Activated CD8-positive, alpha-beta T cell treated with anti-CD3 and anti-CD28 coated beads, Interleukin-2, amount 10 ng/mL, durations not matched to agents 7 days and 5 days (primary cell): ENCODE data around the gene CARD10. TPM values are rescaled to one million over a fixed set of nuclear protein-coding genes. Genes with fewer than 3 reads are reported as not detected.

Experiments
- ATAC-seq: fragments of 150-1000 bp; cut with Tn5 transposase; one replicate; pipeline ENCODE4 v1.10.0; 2021; ENCODE audit warnings: moderate library complexity
- CTCF ChIA-PET: fragments of 350-600 bp; sonication (Branson Sonifier 250); formaldehyde crosslinking; loops from one replicate; lab custom pipeline; 2021; ENCODE audit warnings: antibody characterized with exemption; lab: Charles Lee
- POLR2A ChIA-PET: fragments of 350-600 bp; sonication (Branson Sonifier 250); formaldehyde crosslinking; loops from one replicate; lab custom pipeline; 2021; ENCODE audit warnings: antibody characterized with exemption; lab: Charles Lee
- DNase-seq: peaks from one replicate; pipeline ENCODE4 v3.0.0-alpha.2; 2020
- H3K27ac Mint-ChIP-seq: one replicate; pipeline ENCODE4 v1.8.0; 2021; ENCODE audit warnings: mild to moderate bottlenecking, mixed read lengths
- H3K27me3 Mint-ChIP-seq: one replicate; pipeline ENCODE4 v1.8.0; 2021; ENCODE audit warnings: low read depth, mixed read lengths
- H3K36me3 Mint-ChIP-seq: one replicate; pipeline ENCODE4 v1.8.0; 2021; ENCODE audit warnings: low read depth, mixed read lengths
- H3K4me1 Mint-ChIP-seq: one replicate; pipeline ENCODE4 v1.8.0; 2021; ENCODE audit warnings: low read depth, mixed read lengths
- H3K4me3 Mint-ChIP-seq: one replicate; pipeline ENCODE4 v1.8.0; 2021; ENCODE audit warnings: mild to moderate bottlenecking, mixed read lengths
- H3K9me3 Mint-ChIP-seq: one replicate; pipeline ENCODE4 v1.8.0; 2022; ENCODE audit warnings: mixed read lengths; ENCODE audit not compliant: insufficient read depth
- total RNA-seq, 2 experiments: library from RNA; stranded (reverse); gene quantifications; one replicate each; pipeline ENCODE4 v1.2.3, GENCODE V29; 2021

CARD10 gene
- total RNA-seq, 2 experiments from 2014 or later, result 0.31 TPM; not detected in 1

DNA sequence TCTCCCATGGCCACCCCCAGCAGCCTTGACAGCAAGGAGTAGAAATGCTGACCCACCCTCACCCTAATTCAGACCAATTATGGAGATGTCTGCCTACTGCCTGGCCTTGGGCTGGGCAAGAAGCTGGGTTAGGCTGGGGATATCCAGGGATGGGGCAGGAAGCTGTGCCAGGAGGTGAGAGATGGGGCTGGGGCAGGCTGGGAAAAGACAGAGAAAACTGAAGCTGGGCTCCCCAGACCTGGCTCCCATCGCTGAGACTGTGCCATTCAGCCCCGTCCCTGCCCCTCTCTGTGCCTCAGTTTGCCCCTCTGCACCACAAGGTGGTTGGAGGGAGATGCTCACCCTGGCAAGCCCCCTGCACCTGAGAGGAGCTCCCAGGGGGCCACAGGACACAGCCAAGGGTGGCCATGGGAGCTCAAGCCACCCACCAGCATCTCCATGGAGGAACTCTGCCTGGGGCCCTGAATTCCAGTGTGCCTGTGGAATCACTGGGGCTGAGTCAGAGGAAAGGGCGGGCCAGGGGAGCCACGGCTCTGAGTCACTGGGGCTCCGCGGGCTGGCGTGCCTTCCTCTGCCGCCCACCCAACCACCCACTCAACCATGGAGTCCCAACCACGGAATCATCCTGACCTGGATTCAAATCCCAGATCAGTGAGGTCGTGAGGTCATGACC, 6.0 kb upstream of the CARD10 start:
- Mint-ChIP-seq H3K36me3 (no peaks in the 10 kb centered on the region), H3K27me3 (peaks cover 39% of the 10 kb centered on the region)

DNA sequence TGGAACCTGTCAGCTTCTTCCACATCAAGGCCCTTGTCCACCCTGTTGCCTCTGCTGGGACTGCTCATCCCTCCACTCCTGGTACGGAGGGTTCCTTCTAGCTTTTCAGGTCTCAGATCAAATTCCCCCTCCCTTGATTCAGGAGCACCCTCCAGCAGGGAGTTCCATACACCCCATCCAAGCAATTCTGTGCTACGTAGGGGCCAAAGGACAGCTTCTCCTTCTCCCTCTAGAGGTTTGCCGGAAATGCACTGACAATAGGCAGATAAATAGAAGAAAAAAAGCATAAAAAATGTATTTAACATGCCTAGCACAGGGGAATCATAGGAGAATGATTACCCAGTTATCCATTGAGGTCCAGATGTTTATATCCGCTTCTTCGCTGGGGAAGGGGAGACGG, 3.3 kb upstream of the CARD10 start:
- Mint-ChIP-seq H3K36me3 (no peaks in the 10 kb centered on the region), H3K27me3 (peaks cover 53% of the 10 kb centered on the region), H3K4me1 (peaks cover 10% of the 10 kb centered on the region), H3K9me3 (no peaks in the 10 kb centered on the region), H3K4me3 (no peak overlapping the region), H3K27ac (no peak overlapping the region)
- no peak for DNase-seq
- POLR2A ChIA-PET, result no interaction called here
- ATAC-seq, result no peak
- CTCF ChIA-PET, result interaction anchor here (0.6 to 1.2 kb wide), 3 partner anchors 45 to 78 kb away, joined by 3 read pairs; no protein-coding TSS in a partner anchor

More for the DNA sequence above, 6.0 kb upstream of the CARD10 start:
- H3K9me3 Mint-ChIP-seq, result no peaks in the 10 kb centered on the region
- ATAC-seq (no peak), DNase-seq (no peak)
- H3K4me3 Mint-ChIP-seq, result no peak overlapping the region
- peaks cover 12% of the 10 kb centered on the region for H3K4me1 Mint-ChIP-seq
- CTCF ChIA-PET, result no interaction called here
- POLR2A ChIA-PET, result no interaction called here
- no peak overlapping the region for H3K27ac Mint-ChIP-seq

DNA sequence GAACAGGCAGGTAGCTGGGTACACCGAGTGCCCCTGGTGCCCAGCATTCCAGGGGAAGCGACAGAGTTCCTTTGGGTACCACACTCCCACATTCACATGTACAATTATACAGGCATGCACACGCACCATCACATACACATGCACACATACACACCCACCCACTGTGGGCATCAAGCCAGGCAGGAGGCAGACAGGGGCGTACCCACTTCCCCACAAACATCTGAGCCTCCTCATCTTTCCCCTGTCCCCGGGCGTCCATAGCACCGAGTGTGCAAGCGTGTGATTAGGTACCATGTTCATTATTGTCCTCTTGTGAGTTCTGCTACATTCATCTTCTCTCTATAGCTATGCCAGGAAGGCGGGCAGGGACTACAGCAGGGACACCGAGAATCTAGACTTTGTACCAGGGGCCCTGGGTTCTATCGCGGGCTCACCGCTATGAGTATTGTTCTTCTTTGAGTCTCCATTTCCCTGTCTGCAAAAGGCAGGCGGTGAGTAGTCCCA, 2.1 kb upstream of the CARD10 start:
- peaks cover 55% of the 10 kb centered on the region for H3K27me3 Mint-ChIP-seq
- ATAC-seq (no peak), DNase-seq (no peak)
- POLR2A ChIA-PET, result interaction anchor here (0.6 kb wide), 1 partner anchor 299 kb away, joined by 3 read pairs; no protein-coding TSS in a partner anchor
- no peaks in the 10 kb centered on the region for H3K9me3 Mint-ChIP-seq
- H3K4me1 Mint-ChIP-seq, result peaks cover 10% of the 10 kb centered on the region
- no peak overlapping the region for H3K27ac Mint-ChIP-seq
- CTCF ChIA-PET, result interaction anchor here (1.2 kb wide), 1 partner anchor 71 kb away, joined by 3 read pairs; no protein-coding TSS in a partner anchor
- no peaks in the 10 kb centered on the region for H3K36me3 Mint-ChIP-seq
- H3K4me3 Mint-ChIP-seq, result no peak overlapping the region

- H3K27ac Mint-ChIP-seq, result no peak overlapping the region
- no peaks in the 10 kb centered on the region for H3K9me3 Mint-ChIP-seq
- H3K27me3 Mint-ChIP-seq, result peaks cover 54% of the 10 kb centered on the region
- peak overlapping the region; percentile 22 for H3K4me3 Mint-ChIP-seq
- ChIA-PET CTCF (no interaction called here), POLR2A (interaction anchor here (0.6 kb wide), 1 partner anchor 299 kb away, joined by 3 read pairs; no protein-coding TSS in a partner anchor)
- DNase-seq (no peak), ATAC-seq (no peak)
- H3K36me3 Mint-ChIP-seq, result no peaks in the 10 kb centered on the region
- peaks cover 8% of the 10 kb centered on the region for H3K4me1 Mint-ChIP-seq
Observed at GRCh38 chr22:37520776-37521191, 1.6 kb upstream of the CARD10 start.

DNA sequence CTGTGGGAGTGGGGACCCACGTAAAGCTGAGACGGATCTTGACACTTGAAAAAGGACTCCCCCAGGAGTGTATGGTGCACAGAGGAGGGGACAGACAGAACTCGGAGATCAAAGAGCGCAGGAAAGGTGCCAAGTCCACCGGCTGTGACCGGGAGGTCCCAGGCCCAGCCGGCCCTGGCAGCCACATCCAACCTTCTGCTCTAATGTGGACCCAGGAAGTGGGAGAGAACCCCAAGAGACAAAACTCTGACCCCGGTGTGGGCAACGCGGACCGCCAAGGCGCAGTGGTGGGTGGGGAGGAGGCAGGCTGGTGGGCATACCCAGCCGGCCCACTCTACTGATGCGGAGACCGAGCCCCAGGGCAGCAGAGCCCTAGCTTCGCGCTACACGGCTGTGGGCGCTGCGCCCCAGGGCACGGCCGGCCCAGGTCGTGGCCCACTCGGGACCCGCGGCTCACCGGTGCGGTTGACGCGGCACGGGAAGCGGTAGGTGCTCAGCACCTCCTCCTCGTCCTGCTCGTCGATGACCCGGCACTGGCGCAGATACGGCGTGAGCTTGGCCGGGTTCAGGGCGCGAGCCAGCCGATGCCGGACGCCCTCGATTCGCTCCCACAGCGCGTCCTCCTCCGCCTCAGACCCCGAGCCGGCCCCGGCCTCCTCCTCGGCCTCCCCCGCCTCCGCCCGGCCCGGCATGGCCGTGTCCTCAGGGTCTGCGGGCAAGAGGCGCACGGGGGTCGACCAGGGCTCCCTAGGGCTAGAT, 527 bp downstream of the CARD10 start:
- POLR2A ChIA-PET, result no interaction called here
- Mint-ChIP-seq H3K4me3 (peak overlapping the region; percentile 57), H3K27me3 (peaks cover 53% of the 10 kb centered on the region), H3K36me3 (no peaks in the 10 kb centered on the region), H3K4me1 (peaks cover 6% of the 10 kb centered on the region), H3K27ac (no peak overlapping the region), H3K9me3 (no peaks in the 10 kb centered on the region)
- DNase-seq (no peak), ATAC-seq (peak; percentile 27)
- CTCF ChIA-PET, result interaction anchor here (1.0 to 1.5 kb wide), 2 partner anchors 22 to 74 kb away, joined by 3 to 6 read pairs; no protein-coding TSS in a partner anchor

- no peak for DNase-seq
- peaks cover 6% of the 10 kb centered on the region for H3K4me1 Mint-ChIP-seq
- ATAC-seq, result no peak
- peak overlapping the region; percentile 57 for H3K4me3 Mint-ChIP-seq
- POLR2A ChIA-PET, result no interaction called here
- H3K27ac Mint-ChIP-seq, result no peak overlapping the region
- peaks cover 46% of the 10 kb centered on the region for H3K27me3 Mint-ChIP-seq
- no peaks in the 10 kb centered on the region for H3K9me3 Mint-ChIP-seq
- CTCF ChIA-PET, result interaction anchor here (1.3 to 1.5 kb wide), 2 partner anchors 20 to 75 kb away, joined by 3 to 6 read pairs; no protein-coding TSS in a partner anchor
- no peaks in the 10 kb centered on the region for H3K36me3 Mint-ChIP-seq
Observed at GRCh38 chr22:37517826-37518450, 1.3 kb downstream of the CARD10 start.

- POLR2A ChIA-PET, result no interaction called here
- Mint-ChIP-seq H3K9me3 (no peaks in the 10 kb centered on the region), H3K4me1 (peaks cover 6% of the 10 kb centered on the region), H3K36me3 (no peaks in the 10 kb centered on the region), H3K4me3 (no peak overlapping the region), H3K27me3 (peaks cover 34% of the 10 kb centered on the region), H3K27ac (no peak overlapping the region)
- ATAC-seq (no peak), DNase-seq (no peak)
- CTCF ChIA-PET, result interaction anchor here (0.7 kb wide), 1 partner anchor 83 kb away, joined by 3 read pairs; no protein-coding TSS in a partner anchor
Observed at GRCh38 chr22:37516456-37516855, 2.8 kb downstream of the CARD10 start.

GRCh38 chr22:37515901-37516300, 3.3 kb downstream of the CARD10 start:
- Mint-ChIP-seq H3K4me1 (peaks cover 6% of the 10 kb centered on the region), H3K36me3 (no peaks in the 10 kb centered on the region), H3K27me3 (peaks cover 28% of the 10 kb centered on the region), H3K27ac (no peak overlapping the region), H3K4me3 (no peak overlapping the region), H3K9me3 (no peaks in the 10 kb centered on the region)
- ATAC-seq (no peak), DNase-seq (no peak)
- ChIA-PET CTCF (interaction anchor here (0.7 kb wide), 1 partner anchor 82 kb away, joined by 3 read pairs; no protein-coding TSS in a partner anchor), POLR2A (no interaction called here)

- H3K27me3 Mint-ChIP-seq, result peaks cover 20% of the 10 kb centered on the region
- H3K36me3 Mint-ChIP-seq, result no peaks in the 10 kb centered on the region
- peaks cover 6% of the 10 kb centered on the region for H3K4me1 Mint-ChIP-seq
- CTCF ChIA-PET, result no interaction called here
- no peak for ATAC-seq
- H3K27ac Mint-ChIP-seq, result no peak overlapping the region
- no peak overlapping the region for H3K4me3 Mint-ChIP-seq
- H3K9me3 Mint-ChIP-seq, result no peaks in the 10 kb centered on the region
- POLR2A ChIA-PET, result no interaction called here
- DNase-seq, result no peak
Observed at GRCh38 chr22:37514526-37515051, 4.6 kb downstream of the CARD10 start.

DNA sequence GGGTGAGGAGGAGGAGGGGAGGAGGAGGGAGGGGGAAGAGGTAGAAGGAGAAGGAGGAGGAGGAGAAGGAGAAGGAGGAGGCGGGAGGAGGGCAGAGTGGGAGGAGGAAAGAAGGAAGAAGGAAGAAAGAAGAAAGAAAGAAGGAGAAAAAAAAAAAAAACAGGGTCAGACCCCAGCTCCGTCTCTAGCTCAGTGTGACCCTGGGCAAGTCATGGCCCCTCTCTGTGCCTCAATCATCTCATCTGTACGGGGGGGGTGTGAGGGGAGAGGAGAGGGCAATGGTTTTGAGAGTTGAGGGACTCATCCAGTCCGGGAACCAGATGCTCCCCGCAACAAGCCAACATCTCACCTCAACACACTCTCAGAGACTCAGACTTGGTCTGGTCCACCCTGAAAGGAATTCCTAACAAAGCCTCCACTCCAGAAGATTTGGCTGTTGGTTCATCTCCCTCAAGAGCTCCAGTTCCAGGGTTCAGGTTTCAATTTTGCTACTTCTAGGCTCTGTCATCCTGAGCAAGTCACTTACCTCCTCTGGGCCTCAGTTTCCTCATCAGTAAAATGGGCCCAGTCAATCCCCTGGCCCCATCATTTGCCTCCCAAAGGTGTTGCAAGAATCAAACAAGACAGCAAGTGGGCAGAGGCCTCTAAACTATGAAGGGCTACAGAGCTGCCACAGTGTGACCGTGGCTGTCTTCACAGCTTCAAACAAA, 7.7 kb downstream of the CARD10 start:
- no peaks in the 10 kb centered on the region for H3K9me3 Mint-ChIP-seq
- peaks cover 7% of the 10 kb centered on the region for H3K27me3 Mint-ChIP-seq
- H3K4me1 Mint-ChIP-seq, result no peaks in the 10 kb centered on the region
- CTCF ChIA-PET, result interaction anchor here (1.9 kb wide), 1 partner anchor 12 kb away, joined by 8 read pairs; no protein-coding TSS in a partner anchor
- no peak overlapping the region for H3K27ac Mint-ChIP-seq
- no peak for ATAC-seq
- POLR2A ChIA-PET, result no interaction called here
- no peak for DNase-seq
- H3K36me3 Mint-ChIP-seq, result no peaks in the 10 kb centered on the region
- H3K4me3 Mint-ChIP-seq, result no peak overlapping the region

DNA sequence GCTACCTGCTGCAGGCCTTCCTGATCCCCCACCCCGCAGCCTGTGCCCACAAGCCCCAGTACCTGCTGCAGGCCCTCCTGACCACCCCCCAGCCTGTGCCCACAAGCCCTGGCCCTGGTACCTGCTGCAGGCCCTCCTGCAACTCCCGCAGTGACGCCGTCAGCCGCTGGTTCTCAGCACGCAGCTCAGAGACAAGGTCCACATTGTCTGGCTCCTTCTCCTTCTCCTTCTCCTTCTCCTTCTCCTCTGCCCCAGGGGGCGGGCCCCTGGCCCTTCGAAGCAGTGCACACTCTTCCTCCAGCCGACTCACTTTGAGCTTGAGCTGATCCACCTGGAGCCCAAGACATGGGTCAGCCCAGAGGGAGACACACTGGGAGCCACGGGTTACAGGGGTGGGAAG, 9.1 kb downstream of the CARD10 start:
- Mint-ChIP-seq H3K4me1 (no peaks in the 10 kb centered on the region), H3K27ac (no peak overlapping the region), H3K36me3 (no peaks in the 10 kb centered on the region), H3K27me3 (peaks cover 1% of the 10 kb centered on the region), H3K4me3 (no peak overlapping the region), H3K9me3 (no peaks in the 10 kb centered on the region)
- DNase-seq (no peak), ATAC-seq (no peak)
- ChIA-PET POLR2A (no interaction called here), CTCF (interaction anchor here (1.1 kb wide), 1 partner anchor 37 kb away, joined by 3 read pairs; no protein-coding TSS in a partner anchor)
